ENCODE data around the gene ZNF438.
"Not testable (repeated sequence)": the region's sequence is repeated elsewhere in the genome, so short reads cannot be mapped to it uniquely, and the experiment has no call there.

Gene ZNF438

DNA sequence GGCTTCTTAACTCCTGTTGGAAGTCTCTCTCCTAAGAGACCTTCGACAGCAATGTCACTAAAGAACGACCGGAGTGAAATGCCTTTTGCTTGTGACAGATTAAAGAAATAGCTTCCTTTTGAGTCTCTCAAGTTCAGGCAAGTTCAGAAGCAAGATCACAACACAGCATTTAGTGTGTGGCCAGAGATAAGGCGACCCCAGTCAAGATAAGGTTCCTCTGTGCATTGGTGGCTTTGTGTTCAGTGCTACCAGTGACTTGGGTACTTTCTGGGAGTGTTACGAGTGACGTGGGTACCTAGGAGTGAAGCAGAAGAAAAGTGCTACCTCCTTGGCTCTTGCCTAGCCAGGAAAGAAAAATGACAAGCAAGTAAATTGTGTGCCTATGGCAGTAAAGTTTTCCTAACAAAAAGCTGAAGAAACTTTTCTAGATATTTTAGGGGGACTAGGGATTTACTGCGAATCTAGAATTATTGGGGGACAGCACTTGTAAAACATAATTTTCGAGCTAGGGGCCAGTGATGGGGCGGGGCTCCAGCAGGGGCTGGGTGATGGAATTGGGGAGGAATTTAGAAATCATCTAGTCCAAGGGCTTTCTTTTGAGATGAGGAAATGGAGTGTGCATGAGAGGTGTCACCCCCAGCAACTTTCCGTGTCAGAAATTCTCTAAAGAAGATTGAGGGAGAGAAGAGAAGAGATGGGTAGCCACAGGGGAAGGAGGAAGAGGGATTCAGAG, 210.2 kb downstream of the ZNF438 start:
- no peak for DNase-seq

GRCh38 chr10:30820261-30820991, 211.2 kb downstream of the ZNF438 start:
- DNase-seq = no peak

DNA sequence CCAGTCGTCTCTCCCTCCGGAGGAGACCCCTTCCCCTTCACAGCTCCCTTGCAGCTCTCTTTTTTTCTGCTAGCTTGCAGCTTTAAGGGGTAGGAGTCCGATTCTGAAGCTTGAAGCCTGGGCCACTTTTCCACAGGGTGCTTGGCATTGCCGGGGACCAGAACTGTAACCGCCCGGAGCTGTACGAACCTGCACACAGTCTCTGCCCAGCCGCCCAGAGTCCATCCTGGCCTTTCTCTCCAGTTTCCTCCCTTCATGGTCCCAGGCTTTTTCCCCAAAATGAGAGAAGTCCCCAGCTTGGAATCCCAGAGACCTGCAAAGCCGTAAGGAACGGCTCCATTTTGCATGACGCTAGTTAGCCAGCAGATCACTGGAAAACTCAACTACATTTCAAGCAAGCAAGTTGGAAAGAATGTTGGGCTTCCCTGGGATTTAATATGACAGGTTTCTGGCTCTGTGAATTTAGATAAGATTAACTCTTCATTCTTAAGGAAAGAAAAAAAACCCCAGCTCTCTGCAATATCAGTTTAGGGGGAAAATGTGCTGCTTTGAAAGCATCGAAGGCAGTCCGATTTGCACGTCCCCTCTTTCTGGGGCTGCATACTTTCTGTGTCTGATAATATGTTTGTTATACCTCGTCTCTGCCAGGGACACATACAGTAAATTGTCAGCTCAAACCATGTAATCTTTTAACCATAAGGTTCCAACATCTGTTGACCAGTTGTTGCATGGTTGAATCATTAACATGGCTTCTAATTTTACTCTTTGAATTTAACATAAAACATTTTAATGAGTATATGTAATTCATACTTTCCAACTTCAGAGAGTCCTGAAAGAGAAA, 212.1 kb downstream of the ZNF438 start:
- DNase-seq = no peak

- no peak for DNase-seq
Measured at GRCh38 chr10:30818854-30819253, 212.8 kb downstream of the ZNF438 start.

DNA sequence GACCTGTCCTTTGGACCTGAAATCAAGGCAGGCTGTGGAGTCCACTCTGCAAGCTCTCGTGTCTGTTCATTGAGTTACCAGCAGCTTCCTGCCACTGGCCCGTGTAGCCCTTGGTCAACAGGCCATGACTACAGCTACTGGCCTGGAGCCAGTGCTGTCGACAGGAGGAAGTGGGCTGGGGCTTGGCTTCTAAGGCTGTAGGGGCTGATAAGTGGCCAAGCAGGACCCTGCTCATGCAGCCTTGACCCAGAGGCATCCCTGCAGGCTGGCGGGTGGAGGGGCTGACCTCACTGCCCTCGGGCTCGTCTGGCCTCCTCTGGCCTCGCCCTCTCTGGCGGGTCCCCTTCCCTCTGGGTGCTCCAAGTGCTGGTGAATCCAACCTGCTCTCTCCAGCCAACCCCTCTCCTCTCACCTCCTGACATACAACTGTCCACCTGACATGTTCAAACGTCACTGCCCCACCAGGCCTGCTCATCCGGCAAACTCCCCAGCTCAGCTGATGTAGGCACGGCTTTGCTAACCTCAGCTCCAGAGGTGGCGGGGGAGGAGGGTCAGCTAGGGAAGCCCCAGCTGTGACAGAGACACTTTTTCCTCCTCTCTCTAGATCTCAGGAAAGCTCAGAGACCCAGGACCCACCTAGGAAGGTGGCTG, 213.5 kb downstream of the ZNF438 start:
- no peak for DNase-seq

DNA sequence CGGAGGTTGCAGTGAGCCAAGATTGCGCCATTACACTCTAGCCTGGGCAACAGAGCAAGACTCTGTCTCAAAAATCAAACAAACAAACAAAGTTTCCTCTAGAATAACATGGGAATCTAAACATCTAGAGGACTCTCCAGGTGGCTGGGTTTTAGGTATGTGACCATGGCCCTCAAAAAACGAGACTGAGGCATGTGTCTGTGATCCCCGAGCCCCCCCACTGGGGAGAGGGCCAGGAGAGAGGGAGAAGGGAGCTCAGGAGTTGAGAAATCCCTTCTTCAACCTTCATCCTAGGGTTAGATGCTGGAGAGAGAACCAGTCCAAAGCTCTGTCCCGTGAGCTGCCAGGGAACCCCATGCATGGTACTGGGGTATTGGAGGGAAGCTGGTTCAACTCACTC, 214.1 kb downstream of the ZNF438 start:
- no peak for DNase-seq

DNA sequence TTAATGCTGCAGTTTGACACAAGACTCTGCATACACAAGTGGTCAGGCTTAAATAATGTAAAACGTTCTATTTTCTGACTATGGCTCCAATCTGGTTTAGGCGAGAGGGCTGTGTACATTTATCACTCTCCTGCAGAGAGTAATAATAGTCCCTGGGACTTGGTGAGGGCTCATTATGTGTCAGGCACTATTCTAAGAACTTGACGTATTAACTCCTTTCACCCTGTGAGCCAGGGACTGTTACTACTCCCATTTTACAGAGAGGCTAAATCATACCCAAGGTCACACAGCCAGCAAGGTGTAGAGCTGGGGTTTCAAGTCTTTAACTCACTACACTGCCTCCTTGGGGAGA, 214.9 kb downstream of the ZNF438 start:
- DNase-seq = no peak

GRCh38 chr10:30816159-30816819, 215.4 kb downstream of the ZNF438 start:
- no peak for DNase-seq

DNA sequence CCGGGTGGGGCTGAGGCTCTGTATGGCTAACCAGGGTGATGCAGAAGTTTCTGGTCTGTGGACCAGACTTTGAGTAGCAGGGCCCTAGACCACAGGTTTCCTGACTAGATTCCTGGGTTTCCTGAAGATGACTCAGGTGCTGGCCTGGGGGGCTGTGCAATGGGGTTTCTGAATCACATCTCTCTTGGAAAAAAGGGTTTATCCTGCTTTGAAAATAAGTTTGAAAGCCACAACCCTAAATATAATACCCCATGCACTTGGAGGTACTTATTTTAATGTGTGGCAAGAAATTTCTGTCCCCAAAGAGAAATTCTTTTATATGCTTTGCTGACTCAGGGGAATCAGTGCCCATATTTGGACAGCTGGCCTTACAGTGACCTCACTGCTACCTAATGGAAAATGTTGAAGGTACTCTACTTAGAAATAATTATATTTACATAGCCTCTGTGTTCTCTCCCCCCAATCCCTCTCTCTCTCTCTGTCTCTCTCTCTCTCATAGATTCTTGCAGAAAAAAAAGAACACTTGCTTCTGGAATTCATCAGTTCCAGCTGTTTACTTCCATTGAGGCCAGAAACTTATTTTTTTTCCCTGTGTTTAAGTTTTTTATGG, 217.7 kb downstream of the ZNF438 start:
- DNase-seq = peak; percentile 20

GRCh38 chr10:30812018-30812851, 219.4 kb downstream of the ZNF438 start:
- no peak for DNase-seq

DNA sequence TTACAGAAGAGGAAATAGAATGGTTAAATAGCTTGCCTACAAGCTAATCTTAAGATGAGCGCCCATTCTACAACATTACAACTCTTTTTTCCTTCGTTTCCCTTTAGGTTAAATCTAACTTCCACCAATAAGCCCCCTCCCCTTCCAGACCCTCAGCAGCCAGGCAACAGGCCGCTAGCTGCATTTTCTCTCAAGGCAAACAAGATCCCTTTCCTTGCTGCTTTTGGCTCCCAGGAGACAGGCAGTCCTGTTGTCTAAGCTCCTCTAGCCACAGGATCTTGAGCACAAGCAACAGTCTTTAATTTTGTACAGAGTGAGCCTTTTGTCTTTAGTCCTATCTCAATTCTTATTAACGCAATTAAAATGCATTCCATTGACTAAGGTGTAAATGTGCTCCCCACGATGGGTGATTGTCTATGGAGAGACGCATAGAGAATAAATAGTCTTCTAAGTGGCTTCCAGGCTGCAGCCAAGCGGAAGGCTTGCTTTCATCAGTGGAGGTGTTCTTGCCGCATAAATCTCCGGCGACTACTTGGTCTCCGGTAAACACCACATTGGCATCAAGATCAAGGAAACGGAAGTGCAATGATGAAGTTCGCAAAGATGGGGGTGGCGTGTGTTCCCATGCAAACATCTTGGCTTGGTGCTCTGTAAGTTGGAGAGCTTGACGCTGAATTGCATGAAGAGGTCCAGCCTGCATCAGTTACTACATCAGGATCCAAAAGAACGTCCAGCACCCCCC, 220.2 kb downstream of the ZNF438 start:
- no peak for DNase-seq

- no peak for DNase-seq
Measured at GRCh38 chr10:30810416-30810815, 221.2 kb downstream of the ZNF438 start.

GRCh38 chr10:30806850-30807249, 224.8 kb downstream of the ZNF438 start:
- DNase-seq = no peak

DNA sequence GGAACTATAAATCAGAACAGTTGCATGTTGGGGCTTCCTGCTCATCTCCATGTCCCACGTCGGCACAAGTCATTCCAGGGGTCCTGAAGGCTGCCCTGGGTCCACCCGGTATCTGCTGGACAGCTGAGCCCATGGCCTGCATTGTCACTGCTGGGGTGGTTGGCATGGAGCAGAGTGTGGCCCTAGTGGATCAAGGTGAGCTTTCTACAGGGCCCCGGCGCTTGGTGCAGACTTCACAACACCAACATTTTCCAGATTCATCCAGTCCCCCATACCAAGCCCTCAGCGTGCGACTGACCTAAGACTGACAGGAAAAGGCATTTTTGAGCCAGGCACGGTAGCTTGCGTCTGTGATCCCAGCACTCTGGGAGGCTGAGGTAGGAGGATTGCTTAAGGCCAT, 226.6 kb downstream of the ZNF438 start:
- DNase-seq = no peak

- no peak for DNase-seq
Measured at GRCh38 chr10:30804478-30805055, 227.1 kb downstream of the ZNF438 start.

GRCh38 chr10:30803892-30804322, 227.8 kb downstream of the ZNF438 start:
- DNase-seq = no peak

- no peak for DNase-seq
Measured at GRCh38 chr10:30803058-30803457, 228.6 kb downstream of the ZNF438 start.

DNA sequence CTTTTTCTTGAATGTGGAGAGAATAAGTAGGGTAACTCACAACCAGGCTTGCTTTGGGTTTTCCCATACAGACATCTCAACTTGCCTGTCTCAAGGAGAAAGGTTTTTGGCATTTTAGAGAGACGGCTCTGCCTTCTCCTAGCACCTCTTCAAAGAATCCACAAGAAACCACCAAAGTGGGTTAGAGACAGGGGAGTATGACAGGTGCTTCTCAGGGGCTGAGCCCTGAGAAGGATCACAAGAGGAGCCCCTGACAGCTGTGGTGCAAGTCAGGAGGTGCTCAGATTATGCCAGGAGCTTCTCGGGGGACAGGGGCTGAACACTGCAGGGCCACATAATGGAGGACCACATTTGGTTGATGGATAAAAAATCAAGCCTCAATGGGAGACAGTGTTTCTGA, 231.3 kb downstream of the ZNF438 start:
- no peak for DNase-seq

- DNase-seq = no peak
Measured at GRCh38 chr10:30798646-30799185, 232.9 kb downstream of the ZNF438 start.

GRCh38 chr10:30795024-30795423, 236.6 kb downstream of the ZNF438 start:
- DNase-seq = not testable (repeated sequence)

Measured in NCI-H1105 treated with DMSO at 0.1 percent for 48 hours (cell line).